A549 treated with ZK216348 at 1 μM for 4 hours (cell line): ENCODE measurements around the gene RGPD8. TPM values are rescaled to one million over a fixed set of nuclear protein-coding genes. Genes with fewer than 3 reads are reported as not detected.

Source experiments
- total RNA-seq: library from RNA; stranded (reverse); fragments of 200-300 nt; extraction: Qiagen RNA extraction; gene quantifications from 5 replicates; pipeline ENCODE4 v1.2.3, GENCODE V29; 2022; ENCODE audit warnings: low read depth

Gene RGPD8
- total RNA-seq: 2.0 to 4.1 TPM (median 2.7 TPM) in 5 replicates

GRCh38 chr2:112433480-112433879 lies at the start of gene RGPD8:
Gene RGPD8, minus strand, starts transcription at chr2:112433645. Its CDS starts 192 bp downstream, at chr2:112433453.

GRCh38 chr2:112481528-112482233 lies 48.2 kb upstream of the RGPD8 start, which contains the start of gene TTL:
Gene TTL, plus strand, starts transcription at chr2:112482156. Its CDS starts 189 bp downstream, at chr2:112482345.

Other genes starting within 250 kb of the RGPD8 start
- gene ZC3H8, start 178.6 kb downstream of the RGPD8 start, total RNA-seq: 13.9 to 24.6 TPM (median 15.2 TPM) in 5 replicates
- 0.26 to 0.85 TPM (median 0.33 TPM) in 5 replicates for gene ZC3H6, start 158.0 kb downstream of the RGPD8 start, total RNA-seq
- gene TTL, start 48.5 kb upstream of the RGPD8 start, total RNA-seq: 29.5 to 45.5 TPM (median 42.1 TPM) in 5 replicates
- gene POLR1B, start 108.8 kb upstream of the RGPD8 start, total RNA-seq: 20.3 to 31.0 TPM (median 25.8 TPM) in 5 replicates
- gene CHCHD5, start 151.0 kb upstream of the RGPD8 start, total RNA-seq: 52.6 to 67.5 TPM (median 61.6 TPM) in 5 replicates
- 127 to 149 TPM (median 135 TPM) in 5 replicates for gene SLC20A1, start 212.3 kb upstream of the RGPD8 start, total RNA-seq